ENCODE results near the gene TMEM121.

DNA sequence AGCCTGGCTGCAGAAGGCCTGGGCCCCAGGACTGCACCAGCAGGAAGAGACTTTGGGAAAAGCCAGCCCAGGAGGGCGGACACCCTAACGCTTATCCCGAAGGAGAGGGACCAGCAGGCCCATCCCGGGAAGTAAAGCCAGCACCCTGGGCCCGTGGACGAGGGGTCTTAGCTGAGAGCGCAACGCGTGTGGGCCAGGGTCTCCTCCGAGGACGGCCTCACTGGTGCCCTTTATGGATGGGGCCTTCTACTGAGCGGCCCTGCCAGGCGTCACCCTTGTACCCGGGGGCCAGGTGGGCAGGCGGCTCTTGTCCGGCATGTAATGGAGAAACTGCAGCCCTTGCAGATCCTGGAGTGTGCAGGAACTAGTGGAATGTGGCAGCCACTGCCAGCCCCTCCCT is 21.3 kb upstream of the TMEM121 start:
- TF ChIP-seq, protein P1, sequence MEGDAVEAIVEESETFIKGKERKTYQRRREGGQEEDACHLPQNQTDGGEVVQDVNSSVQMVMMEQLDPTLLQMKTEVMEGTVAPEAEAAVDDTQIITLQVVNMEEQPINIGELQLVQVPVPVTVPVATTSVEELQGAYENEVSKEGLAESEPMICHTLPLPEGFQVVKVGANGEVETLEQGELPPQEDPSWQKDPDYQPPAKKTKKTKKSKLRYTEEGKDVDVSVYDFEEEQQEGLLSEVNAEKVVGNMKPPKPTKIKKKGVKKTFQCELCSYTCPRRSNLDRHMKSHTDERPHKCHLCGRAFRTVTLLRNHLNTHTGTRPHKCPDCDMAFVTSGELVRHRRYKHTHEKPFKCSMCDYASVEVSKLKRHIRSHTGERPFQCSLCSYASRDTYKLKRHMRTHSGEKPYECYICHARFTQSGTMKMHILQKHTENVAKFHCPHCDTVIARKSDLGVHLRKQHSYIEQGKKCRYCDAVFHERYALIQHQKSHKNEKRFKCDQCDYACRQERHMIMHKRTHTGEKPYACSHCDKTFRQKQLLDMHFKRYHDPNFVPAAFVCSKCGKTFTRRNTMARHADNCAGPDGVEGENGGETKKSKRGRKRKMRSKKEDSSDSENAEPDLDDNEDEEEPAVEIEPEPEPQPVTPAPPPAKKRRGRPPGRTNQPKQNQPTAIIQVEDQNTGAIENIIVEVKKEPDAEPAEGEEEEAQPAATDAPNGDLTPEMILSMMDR (IDR thresholded peaks at IDR 0.05) = no peak
- no peak for TF ChIP-seq POLR2AphosphoS5 (IDR thresholded peaks at IDR 0.05; ENCODE audit: insufficient read depth in 1 of 2, low read depth in 1 of 2)
